ENCODE data around the gene TYW3.
A peak's percentile ranks its signal among the peaks of the same experiment; 100 is the strongest.
"Not testable (repeated sequence)": the region's sequence is repeated elsewhere in the genome, so short reads cannot be mapped to it uniquely, and the experiment has no call there.

The TYW3 gene

DNA sequence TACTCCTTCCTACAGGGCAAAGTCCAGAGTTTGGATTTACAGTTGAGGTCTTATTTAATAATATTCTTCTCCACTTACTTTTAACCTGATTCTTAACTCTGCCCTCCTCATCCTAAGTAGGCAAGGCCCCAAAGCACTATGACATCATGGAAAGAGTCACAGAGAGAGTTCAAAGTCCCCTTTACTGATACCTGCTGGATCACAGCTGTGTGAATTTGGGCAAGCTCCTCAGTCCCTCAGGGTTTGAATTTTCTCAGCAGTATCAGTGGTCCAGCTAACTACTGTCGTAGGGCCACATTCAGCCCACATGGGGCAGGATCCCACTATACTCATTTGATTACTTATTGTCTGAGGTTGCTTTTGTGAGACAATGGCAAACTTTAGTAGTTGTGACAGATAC lies 16.0 kb downstream of the TYW3 start:
- DNase-seq (ENCODE audit: low read depth) = no peak
- TF ChIP-seq, protein P1, sequence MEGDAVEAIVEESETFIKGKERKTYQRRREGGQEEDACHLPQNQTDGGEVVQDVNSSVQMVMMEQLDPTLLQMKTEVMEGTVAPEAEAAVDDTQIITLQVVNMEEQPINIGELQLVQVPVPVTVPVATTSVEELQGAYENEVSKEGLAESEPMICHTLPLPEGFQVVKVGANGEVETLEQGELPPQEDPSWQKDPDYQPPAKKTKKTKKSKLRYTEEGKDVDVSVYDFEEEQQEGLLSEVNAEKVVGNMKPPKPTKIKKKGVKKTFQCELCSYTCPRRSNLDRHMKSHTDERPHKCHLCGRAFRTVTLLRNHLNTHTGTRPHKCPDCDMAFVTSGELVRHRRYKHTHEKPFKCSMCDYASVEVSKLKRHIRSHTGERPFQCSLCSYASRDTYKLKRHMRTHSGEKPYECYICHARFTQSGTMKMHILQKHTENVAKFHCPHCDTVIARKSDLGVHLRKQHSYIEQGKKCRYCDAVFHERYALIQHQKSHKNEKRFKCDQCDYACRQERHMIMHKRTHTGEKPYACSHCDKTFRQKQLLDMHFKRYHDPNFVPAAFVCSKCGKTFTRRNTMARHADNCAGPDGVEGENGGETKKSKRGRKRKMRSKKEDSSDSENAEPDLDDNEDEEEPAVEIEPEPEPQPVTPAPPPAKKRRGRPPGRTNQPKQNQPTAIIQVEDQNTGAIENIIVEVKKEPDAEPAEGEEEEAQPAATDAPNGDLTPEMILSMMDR (IDR thresholded peaks at IDR 0.05; ENCODE audit: low read depth, low read length, missing control alignments) = no peak
- no peak overlapping the region for H3K4me3 ChIP-seq (ENCODE audit: low read depth, low read length)

DNA sequence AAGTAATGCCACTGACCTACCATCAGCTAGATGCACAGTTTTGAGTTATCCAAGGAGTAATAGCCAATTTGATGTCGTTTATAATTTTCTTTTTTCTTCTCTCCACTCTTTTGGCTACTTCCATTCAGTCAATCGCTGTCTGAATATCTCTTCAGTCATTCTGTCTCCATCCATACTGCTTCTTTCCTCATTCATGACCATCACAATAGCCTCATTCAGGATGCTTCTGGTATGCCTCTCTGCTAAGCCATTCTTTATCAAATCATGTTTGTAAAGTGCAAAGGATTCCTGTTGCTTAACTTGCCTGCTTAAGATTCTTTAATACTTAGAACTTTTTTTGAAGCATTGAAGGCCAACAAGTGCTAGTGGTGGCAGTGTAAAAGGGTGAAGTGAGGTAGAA lies 20.2 kb downstream of the TYW3 start:
- TF ChIP-seq, protein P1 (IDR thresholded peaks at IDR 0.05; ENCODE audit: low read depth, low read length, missing control alignments) = no peak
- no peak for DNase-seq (ENCODE audit: low read depth)
- H3K4me3 ChIP-seq (ENCODE audit: low read depth, low read length) = no peak overlapping the region

DNA sequence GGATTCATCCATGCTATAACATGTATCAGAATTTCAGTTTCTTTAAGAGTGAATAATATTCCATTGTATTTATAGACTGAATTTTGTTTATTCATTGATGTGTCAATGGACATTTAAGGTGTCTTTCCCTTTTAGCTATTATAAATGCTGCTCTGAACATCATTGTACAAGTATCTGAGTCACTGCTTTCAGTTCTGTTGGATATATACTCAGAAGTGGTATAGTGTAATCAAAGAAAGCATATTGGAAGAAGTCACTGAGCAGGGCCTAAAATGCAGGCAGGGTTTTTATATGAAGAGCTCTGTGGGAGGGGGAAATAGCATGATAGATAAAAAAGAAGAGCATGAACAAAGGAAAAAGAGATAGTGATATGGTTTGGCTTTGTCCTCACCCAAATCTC lies 22.5 kb downstream of the TYW3 start:
- TF ChIP-seq, protein P1 (IDR thresholded peaks at IDR 0.05; ENCODE audit: low read depth, low read length, missing control alignments) = no peak
- DNase-seq (ENCODE audit: low read depth) = no peak
- no peak overlapping the region for H3K4me3 ChIP-seq (ENCODE audit: low read depth, low read length)

DNA sequence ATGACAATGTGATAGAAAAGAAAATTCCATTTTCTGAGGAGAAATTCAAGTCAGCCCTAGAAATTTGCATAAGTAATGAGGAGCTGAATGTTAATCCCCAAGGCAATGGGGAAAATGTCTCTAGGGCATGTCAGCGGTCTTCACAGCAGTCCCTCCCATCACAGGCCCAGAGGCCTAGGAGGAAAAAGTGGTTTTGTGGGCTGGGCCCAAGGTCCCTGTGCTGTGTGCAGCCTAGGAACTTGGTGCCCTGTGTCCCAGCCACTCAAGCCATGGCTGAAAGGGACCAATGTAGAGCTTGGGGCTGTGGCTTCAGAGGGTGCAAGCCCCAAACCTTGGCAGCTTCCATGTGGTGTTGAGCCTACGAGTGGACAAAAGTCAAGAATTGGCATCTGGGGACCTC lies 23.7 kb downstream of the TYW3 start:
- H3K4me3 ChIP-seq (ENCODE audit: low read depth, low read length); DNase-seq (ENCODE audit: low read depth): not testable (repeated sequence)

DNA sequence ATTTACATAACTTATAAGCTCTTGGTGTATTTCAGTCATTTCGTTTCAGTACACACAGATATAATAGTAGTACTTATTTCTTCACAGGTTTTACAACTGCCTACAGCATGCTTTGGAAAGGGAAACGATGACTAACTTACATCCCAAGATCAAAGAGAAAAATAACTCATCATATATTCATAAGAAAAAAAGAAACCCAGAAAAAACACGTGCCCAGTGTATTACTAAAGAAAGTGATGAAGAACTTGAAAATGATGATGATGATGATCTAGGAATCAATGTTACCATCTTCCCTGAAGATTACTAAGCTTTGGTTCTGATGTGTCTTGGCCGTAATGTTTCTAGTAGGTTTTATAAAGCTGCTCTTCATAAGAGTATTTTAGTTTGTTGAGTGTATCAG lies 30.9 kb downstream of the TYW3 start:
- no peak overlapping the region for H3K4me3 ChIP-seq (ENCODE audit: low read depth, low read length)
- TF ChIP-seq, protein P1 (IDR thresholded peaks at IDR 0.05; ENCODE audit: low read depth, low read length, missing control alignments) = no peak
- no peak for DNase-seq (ENCODE audit: low read depth)

DNA sequence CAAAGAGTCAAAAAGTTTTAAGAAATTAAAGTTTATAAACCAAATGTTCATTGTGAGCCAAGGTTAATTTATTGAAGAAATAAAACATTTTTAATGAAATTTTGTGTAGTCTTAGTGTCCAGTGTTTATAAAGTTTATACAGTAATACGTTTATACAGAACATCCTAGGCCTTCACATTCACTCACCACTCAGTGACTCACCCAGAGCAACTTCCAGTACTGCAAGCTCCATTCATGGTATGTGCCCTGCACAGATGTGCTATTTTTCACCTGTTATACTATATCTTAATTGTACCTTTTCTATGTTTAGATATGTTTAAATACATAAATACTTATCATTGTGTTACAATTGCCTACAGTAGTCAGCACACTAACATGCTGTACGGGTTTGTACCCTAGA lies 33.6 kb downstream of the TYW3 start:
- no peak for DNase-seq (ENCODE audit: low read depth)

DNA sequence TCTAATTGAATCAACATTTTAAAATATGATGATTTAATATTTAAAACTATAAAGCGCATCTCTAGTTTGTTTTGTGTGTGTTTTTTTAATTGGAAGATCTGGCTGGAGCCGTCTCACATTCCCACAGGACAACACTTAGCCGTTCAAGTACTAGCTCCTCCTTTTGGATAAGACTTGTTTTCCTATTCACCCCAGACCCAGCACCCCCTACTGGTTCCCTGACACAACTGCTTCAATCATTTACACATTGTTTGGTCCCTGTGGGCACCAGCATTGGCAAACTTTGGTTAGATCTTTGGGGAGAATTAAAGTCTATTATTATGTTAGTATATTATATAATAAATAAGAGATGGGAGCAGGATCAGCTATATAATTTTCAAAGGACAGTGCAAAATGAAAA lies 34.5 kb downstream of the TYW3 start:
- DNase-seq (ENCODE audit: low read depth) = peak; percentile 5
- H3K4me3 ChIP-seq (ENCODE audit: low read depth, low read length) = no peak overlapping the region
- TF ChIP-seq, protein P1 (IDR thresholded peaks at IDR 0.05; ENCODE audit: low read depth, low read length, missing control alignments) = peak; percentile 49

More for the DNA sequence above, 33.6 kb downstream of the TYW3 start:
- H3K4me3 ChIP-seq (ENCODE audit: low read depth, low read length) = no peak overlapping the region
- TF ChIP-seq, protein P1 (IDR thresholded peaks at IDR 0.05; ENCODE audit: low read depth, low read length, missing control alignments) = no peak

Data from GM12864 (cell line).